GM19452 (cell line): Measurements from ENCODE around the gene KIAA1614.
"Not testable (repeated sequence)": the region's sequence is repeated elsewhere in the genome, so short reads cannot be mapped to it uniquely, and the experiment has no call there.

Source experiments
- ATAC-seq: cut with Tn5 transposase; IDR thresholded peaks from one replicate; pipeline ENCODE4 v1.9.1; 2021; ENCODE audit not compliant: unreplicated experiment

The KIAA1614 gene

DNA sequence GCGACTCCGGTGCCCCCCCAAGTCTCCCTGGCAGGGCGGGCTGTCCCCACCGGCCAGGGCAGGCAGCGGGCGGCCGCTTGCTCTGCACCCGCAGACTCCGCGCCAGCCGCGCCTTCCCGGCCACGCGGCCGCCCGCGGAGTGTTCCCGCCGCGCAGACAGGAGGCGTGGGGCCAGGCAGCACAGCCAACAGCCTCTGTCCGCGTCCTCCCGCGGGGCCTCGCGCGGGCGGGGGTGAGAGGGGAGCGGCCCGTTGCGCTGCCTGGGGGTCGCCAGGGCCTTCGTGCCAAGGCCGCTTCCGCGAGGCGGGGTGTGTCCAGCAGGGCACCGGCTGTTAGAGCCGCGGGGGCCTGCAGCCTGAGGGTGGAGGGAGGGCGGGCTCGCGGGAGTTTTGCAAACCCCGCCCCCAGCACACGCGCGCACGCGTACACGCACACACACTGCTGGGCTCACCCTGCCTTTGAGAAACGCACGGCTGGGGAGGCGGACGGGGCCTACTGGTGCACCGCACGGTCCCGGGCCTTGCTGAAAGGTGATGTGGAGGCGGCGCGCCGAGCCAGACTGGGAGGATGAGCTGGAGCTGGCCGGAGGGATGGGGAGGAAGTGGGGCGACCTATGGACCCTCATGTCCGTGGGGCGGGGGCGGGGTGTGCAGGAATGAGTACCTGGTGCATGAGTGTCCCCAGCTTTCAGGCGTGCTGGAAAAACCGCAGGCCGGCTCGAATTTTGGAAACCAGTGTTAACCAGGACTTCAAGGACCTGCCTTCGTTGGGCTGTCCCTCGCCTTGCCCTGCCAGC is 41.5 kb downstream of the KIAA1614 start:
- ATAC-seq: peak; percentile 73

DNA sequence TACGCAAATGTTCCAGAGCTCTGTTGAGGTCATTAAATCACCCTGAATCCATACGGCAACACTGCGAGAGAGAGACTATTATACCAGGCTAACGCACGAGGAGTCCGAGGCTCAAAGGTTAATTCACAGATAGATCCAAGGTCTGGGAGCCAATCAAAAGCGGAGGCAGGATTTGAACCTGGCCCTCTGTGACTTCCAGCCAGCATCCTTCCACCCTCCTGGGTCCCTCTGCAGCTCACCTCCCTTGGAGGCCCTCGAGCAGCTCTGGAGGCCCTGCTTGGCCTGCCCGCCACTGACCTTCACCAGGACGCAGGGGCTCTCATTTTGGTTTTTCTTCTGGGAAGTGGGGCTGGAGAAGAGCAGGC is 42.1 kb downstream of the KIAA1614 start:
- no peak for ATAC-seq

GRCh38 chr1:180956028-180956640 is 43.4 kb downstream of the KIAA1614 start:
- no peak for ATAC-seq

DNA sequence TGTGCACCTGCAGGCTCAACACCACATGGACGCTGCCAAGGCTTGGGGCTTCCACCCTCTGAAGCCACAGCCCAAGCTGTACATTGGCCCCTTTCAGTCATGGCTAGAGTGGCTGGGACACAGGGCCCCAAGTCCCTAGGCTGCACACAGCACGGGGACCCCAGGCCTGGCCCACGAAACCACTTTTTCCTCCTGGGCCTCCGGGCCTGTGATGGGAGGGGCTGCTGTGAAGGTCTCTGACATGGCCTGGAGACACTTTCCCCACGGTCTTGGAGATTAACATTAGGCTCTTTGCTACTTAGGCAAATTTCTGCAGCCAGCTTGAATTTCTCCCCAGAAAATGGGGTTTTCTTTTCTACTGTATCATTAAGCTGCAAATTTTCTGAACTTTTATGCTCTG is 46.9 kb downstream of the KIAA1614 start:
- not testable (repeated sequence) for ATAC-seq

- ATAC-seq: no peak
Observed at GRCh38 chr1:180961622-180962021, 48.9 kb downstream of the KIAA1614 start.

GRCh38 chr1:180962178-180962577 is 49.5 kb downstream of the KIAA1614 start:
- no peak for ATAC-seq

- no peak for ATAC-seq
Observed at GRCh38 chr1:180964056-180964455, 51.4 kb downstream of the KIAA1614 start.

GRCh38 chr1:180964595-180964994 is 51.9 kb downstream of the KIAA1614 start:
- no peak for ATAC-seq

GRCh38 chr1:180966312-180966711 is 53.6 kb downstream of the KIAA1614 start:
- ATAC-seq: no peak

GRCh38 chr1:180966744-180967536 is 54.2 kb downstream of the KIAA1614 start:
- no peak for ATAC-seq

DNA sequence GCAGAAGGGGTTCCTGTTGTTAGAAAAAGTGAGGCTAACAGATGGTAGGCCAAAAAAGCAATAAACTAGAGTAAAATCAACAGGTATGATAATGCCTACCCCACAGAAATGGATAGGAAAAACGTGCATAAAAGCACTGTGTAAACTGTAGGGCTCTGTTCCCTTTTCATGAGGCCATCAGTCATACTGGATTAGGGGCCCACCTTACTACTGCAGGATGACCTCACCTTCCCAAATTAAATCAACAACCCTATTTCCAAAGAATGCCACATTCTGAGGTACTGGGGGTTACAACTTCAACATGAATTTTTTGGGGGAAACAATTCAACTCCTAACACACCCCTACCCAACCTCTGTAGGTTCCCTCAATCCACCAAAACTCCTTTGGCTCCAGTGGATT is 54.9 kb downstream of the KIAA1614 start:
- no peak for ATAC-seq

GRCh38 chr1:180968834-180969233 is 56.1 kb downstream of the KIAA1614 start:
- not testable (repeated sequence) for ATAC-seq

- ATAC-seq: no peak
Observed at GRCh38 chr1:180969434-180969833, 56.7 kb downstream of the KIAA1614 start.

DNA sequence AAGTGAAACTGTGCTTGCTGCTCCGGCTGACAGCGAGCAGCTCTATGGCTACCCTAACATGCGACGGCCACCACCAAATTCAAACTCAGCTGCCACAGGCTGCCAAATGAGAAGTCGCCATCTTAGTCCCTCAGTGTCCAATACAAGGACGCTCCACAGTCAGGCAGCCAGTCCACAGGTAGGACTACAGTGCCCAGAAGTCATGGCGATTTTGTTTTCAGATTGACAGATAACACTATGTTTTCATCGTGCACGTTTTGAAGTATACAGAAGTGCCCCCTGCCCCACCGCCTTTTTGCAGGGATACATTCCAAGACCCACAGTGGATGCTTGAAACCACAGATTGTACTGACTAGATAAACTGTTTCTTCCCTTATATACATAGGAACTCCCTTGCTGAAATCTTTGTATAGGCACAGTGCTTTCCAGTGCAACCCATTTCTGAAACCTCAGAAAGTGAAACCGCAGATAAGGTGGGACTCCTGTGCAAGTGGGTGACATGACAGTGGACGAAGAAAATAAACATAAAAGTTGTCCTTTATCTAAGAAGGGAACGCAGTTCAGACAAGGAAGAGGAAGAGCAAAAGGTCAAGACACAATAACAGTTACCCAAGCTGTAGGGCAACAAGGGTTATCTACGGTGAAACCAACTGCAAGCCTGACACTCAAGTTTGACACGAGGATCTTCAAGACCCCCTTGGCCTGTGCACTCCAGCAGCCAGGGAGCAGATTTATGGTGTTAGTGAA is 57.8 kb downstream of the KIAA1614 start:
- ATAC-seq: no peak

- ATAC-seq: no peak
Observed at GRCh38 chr1:180971273-180971997, 58.7 kb downstream of the KIAA1614 start.

- no peak for ATAC-seq
Observed at GRCh38 chr1:180973369-180973768, 60.7 kb downstream of the KIAA1614 start.

GRCh38 chr1:180974236-180974635 is 61.5 kb downstream of the KIAA1614 start:
- ATAC-seq: no peak

DNA sequence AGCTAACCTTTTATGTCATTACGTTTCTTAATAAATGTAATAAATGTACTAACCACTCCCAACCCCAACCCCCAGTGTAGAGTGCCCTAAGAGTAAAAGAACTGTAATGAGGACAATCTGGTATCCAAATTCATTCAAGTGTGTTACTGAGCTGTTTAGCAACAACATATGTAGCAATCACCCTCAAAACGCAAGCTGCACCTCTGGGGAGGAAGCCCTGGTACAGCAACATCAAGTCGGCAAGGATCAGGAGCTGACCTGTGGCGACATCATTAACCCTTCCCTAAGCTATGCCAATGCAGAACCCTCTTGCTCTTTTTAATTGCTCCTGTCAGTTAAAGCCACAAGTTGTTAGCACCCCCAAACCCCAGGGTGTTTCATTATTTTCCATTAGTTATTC is 62.9 kb downstream of the KIAA1614 start:
- ATAC-seq: no peak

GRCh38 chr1:180976191-180976590 is 63.5 kb downstream of the KIAA1614 start:
- ATAC-seq: no peak

DNA sequence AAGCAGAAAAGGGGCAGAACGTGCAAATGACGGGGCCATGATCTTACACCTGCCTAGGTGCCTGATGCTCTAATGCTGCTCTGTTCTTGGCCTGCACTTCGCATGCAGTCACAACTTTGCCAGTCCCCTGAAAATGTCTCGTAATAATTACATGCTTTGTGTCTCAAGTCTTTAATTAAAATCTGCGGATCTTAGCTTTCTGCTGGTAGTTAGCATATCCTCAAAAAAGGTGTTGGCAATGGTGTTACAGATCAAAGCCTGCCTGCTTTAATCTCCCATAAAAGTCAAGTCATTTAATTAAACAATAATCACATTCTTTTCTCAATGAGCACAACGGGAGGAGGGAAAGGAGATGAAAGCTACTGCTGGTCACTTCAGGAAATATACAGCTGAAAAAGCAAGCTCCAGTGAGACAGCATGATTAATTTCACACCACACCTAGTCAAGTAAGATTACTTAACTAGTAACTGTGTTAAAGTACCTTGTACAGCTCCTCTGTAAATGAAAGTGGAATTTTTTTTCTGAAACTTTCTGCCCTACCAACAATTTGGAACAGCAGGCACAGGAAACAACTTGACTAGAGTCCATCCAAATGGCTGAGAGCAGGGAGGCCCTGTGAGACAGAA is 64.1 kb downstream of the KIAA1614 start:
- no peak for ATAC-seq
